ENCODE results near the gene PSMD14. TPM values are rescaled to one million over a fixed set of nuclear protein-coding genes. Genes with fewer than 3 reads are reported as not detected.

Gene PSMD14
- total RNA-seq, 4 donors from 2014 or later, result 19.9 to 41.7 (median 34.1) TPM

GRCh38 chr2:161283926-161284325 lies 24.3 kb upstream of the PSMD14 start:
- WGBS, 2 donors, result 55 to 63% methylated on average over 1 of the region's 1 CpG
- no peak for DNase-seq (ENCODE audit: low spot score in 2 of 2)
- no peak overlapping the region for H3K4me3 ChIP-seq (ENCODE audit: low read depth, poor library complexity, severe bottlenecking)
- intact Hi-C loops (cut with DNase I; ENCODE audit: low total_unique reads), result no loop called here
- no peak for TF ChIP-seq POLR2A (IDR thresholded peaks at IDR 0.05)
- no peak for TF ChIP-seq CTCF (IDR thresholded peaks at IDR 0.05)

- DNase-seq (ENCODE audit: low spot score in 2 of 2), result no peak
- WGBS, 2 donors, result 83 to 92% methylated on average over 1 of the region's 1 CpG
- H3K4me3 ChIP-seq (ENCODE audit: low read depth, poor library complexity, severe bottlenecking), result no peak overlapping the region
- intact Hi-C loops (cut with DNase I; ENCODE audit: low total_unique reads), result no loop called here
- no peak for TF ChIP-seq POLR2A (IDR thresholded peaks at IDR 0.05)
- no peak for TF ChIP-seq CTCF (IDR thresholded peaks at IDR 0.05)
These were observed 4.6 kb upstream of the PSMD14 start for GRCh38 chr2:161303535-161304050.

GRCh38 chr2:161306919-161307318 lies 1.3 kb upstream of the PSMD14 start:
- no peak for DNase-seq (ENCODE audit: low spot score in 2 of 2)
- intact Hi-C loops (cut with DNase I; ENCODE audit: low total_unique reads), result no loop called here
- H3K4me3 ChIP-seq (ENCODE audit: low read depth, poor library complexity, severe bottlenecking), result no peak overlapping the region
- 96 to 99% methylated on average over 6 of the region's 6 CpGs for WGBS, 2 donors
- TF ChIP-seq POLR2A (IDR thresholded peaks at IDR 0.05) (no peak), CTCF (IDR thresholded peaks at IDR 0.05) (no peak)

GRCh38 chr2:161307676-161308075 lies 549 bp upstream of the PSMD14 start:
- intact Hi-C loops (cut with DNase I; ENCODE audit: low total_unique reads), result no loop called here

GRCh38 chr2:161312996-161313395 lies 4.8 kb downstream of the PSMD14 start:
- intact Hi-C loops (cut with DNase I; ENCODE audit: low total_unique reads), result no loop called here
- no peak for TF ChIP-seq CTCF (IDR thresholded peaks at IDR 0.05)
- TF ChIP-seq POLR2A (IDR thresholded peaks at IDR 0.05), result no peak
- no peak for DNase-seq (ENCODE audit: low spot score in 2 of 2)
- WGBS, 2 donors, result 94 to 95% methylated on average over 3 of the region's 3 CpGs
- H3K4me3 ChIP-seq (ENCODE audit: low read depth, poor library complexity, severe bottlenecking), result no peak overlapping the region

More at GRCh38 chr2:161307676-161308075, 549 bp upstream of the PSMD14 start:
- DNase-seq (ENCODE audit: low spot score in 2 of 2), result no peak
- H3K4me3 ChIP-seq (ENCODE audit: low read depth, poor library complexity, severe bottlenecking), result peak overlapping the region; percentile 55
- 33 to 41% methylated on average over 6 of the region's 6 CpGs for WGBS, 2 donors
- no peak for TF ChIP-seq POLR2A (IDR thresholded peaks at IDR 0.05)
- no peak for TF ChIP-seq CTCF (IDR thresholded peaks at IDR 0.05)

GRCh38 chr2:161315380-161315779 lies 7.2 kb downstream of the PSMD14 start:
- no peak for DNase-seq (ENCODE audit: low spot score in 2 of 2)
- no peak overlapping the region for H3K4me3 ChIP-seq (ENCODE audit: low read depth, poor library complexity, severe bottlenecking)
- intact Hi-C loops (cut with DNase I; ENCODE audit: low total_unique reads), result no loop called here
- TF ChIP-seq POLR2A (IDR thresholded peaks at IDR 0.05), result no peak
- TF ChIP-seq CTCF (IDR thresholded peaks at IDR 0.05), result no peak
